Retinal pigment epithelial cell (primary cell): ENCODE data around the gene RPS16.

ENCODE experiments used
- DNase-seq: peaks from one replicate; pipeline ENCODE4 v3.0.0-alpha.2; 2010; ENCODE audit warnings: low read depth
- H3K4me3 ChIP-seq: 2 replicates; pipeline ENCODE4 v1.5.1; 2011; ENCODE audit warnings: mild to moderate bottlenecking, low read length, control low read depth, moderate library complexity
- TF ChIP-seq, protein P1 (sequence below): conservative IDR thresholded peaks from 2 replicates; pipeline ENCODE4 v1.5.1; 2011; ENCODE audit warnings: low read depth, low read length, control low read depth, inconsistent platforms

RPS16 gene

DNA sequence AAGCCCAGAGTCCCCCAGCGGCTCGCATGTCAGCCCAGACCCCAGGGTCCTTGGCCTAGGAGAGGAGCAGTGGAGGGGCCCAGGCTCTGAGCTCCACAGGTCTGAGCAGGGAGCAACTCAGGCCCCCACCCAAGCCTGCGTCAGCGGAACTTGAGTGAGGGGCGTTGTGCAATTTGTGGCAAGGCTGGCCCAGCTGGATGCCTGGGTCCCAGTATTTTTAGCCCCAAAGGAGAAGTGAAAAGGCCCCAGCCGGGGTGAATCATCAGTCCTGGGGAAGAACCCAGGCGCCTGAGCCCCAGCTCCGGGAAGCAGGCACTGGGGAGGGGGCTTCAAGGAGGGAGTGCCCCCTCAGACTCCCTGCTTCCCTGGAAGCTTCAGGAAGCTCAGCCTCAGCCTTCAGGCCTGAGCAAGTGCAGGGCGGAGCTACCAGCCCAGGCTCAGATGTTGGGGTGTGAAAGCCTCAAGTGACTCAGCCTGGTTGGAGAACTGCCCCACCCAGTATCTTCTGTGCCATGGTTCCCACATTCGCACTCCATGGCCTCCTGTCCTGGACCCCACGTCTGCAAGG lies 37.4 kb downstream of the RPS16 start:
- DNase-seq, result no peak
- no peak overlapping the region for H3K4me3 ChIP-seq
- TF ChIP-seq, protein P1, sequence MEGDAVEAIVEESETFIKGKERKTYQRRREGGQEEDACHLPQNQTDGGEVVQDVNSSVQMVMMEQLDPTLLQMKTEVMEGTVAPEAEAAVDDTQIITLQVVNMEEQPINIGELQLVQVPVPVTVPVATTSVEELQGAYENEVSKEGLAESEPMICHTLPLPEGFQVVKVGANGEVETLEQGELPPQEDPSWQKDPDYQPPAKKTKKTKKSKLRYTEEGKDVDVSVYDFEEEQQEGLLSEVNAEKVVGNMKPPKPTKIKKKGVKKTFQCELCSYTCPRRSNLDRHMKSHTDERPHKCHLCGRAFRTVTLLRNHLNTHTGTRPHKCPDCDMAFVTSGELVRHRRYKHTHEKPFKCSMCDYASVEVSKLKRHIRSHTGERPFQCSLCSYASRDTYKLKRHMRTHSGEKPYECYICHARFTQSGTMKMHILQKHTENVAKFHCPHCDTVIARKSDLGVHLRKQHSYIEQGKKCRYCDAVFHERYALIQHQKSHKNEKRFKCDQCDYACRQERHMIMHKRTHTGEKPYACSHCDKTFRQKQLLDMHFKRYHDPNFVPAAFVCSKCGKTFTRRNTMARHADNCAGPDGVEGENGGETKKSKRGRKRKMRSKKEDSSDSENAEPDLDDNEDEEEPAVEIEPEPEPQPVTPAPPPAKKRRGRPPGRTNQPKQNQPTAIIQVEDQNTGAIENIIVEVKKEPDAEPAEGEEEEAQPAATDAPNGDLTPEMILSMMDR, result no peak

DNA sequence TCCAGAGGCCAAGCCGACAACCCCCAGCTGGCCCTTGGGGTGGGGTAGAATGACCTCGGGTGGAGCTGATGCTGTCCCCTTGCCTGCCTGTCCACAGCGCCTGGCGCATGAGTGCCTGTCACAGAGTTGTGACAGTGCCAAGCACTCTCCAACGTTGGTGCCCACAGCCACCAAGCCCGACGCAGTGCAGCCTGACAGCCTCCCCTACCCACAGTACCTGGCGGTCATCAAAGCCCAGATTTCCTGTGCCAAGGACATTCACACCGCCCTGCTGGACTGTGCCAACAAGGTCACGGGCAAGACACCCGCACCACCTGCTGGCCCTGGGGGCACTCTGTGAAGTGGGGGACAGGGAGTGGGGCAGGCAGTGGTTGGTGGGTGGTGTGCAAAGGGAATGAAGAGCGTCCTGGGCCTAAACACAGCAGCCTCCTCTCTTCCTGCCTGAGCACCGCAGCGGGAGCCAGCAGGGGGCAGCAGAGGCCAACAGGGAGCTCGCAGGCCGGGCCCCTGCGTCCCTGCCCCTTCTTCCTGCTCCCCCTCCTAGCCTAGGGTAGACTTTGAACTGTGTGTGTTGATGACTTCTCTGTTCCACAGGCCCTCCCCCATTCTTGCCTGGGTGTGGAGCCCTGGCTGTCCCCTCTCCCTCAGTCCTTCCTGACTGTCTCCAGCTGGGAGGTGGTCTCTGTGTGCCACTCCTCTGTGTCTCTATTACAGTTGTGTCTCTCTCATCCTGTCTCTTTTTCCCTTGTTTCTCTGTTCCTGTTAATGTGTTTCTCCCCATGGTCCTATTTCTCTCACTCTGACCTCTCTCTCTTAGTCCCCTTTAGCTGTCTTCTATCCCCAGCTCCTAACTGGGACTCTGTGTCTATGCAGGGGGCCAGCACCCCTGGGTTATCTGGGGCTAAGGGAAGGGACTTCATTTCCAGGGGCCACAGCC lies 38.1 kb downstream of the RPS16 start:
- TF ChIP-seq, protein P1, result peak; percentile 94
- H3K4me3 ChIP-seq, result no peak overlapping the region
- DNase-seq, result no peak

GRCh38 chr19:39390751-39391437 lies 44.9 kb downstream of the RPS16 start, which contains the start of the genes MED29 and PAF1:
Gene MED29 (plus strand): TSS chr19:39391378. CDS start chr19:39391423, 45 bp downstream.
Gene PAF1 (minus strand): TSS chr19:39391106. CDS start chr19:39390864, 242 bp downstream.
- peak; percentile 98 for DNase-seq
- TF ChIP-seq, protein P1, result peak; percentile 17
- peak within 1 kb of the TSS; percentile 97 for H3K4me3 ChIP-seq

DNA sequence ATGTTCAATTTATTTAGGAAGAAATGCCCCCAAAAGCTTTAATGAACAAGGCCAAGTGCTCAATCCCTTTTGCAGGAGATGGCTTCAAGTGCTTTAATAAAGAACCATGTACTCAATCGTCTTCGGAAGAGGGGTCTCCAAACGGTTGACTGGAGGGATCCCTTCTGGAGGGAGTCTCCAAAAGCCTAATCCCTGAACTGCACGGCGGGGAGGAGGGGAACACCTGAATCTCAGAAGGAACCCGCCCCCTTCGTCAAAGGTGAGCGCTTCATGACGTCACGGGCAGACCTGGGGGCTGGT lies 45.3 kb downstream of the RPS16 start:
- TF ChIP-seq, protein P1, result no peak
- peak overlapping the region; percentile 97 for H3K4me3 ChIP-seq
- no peak for DNase-seq

DNA sequence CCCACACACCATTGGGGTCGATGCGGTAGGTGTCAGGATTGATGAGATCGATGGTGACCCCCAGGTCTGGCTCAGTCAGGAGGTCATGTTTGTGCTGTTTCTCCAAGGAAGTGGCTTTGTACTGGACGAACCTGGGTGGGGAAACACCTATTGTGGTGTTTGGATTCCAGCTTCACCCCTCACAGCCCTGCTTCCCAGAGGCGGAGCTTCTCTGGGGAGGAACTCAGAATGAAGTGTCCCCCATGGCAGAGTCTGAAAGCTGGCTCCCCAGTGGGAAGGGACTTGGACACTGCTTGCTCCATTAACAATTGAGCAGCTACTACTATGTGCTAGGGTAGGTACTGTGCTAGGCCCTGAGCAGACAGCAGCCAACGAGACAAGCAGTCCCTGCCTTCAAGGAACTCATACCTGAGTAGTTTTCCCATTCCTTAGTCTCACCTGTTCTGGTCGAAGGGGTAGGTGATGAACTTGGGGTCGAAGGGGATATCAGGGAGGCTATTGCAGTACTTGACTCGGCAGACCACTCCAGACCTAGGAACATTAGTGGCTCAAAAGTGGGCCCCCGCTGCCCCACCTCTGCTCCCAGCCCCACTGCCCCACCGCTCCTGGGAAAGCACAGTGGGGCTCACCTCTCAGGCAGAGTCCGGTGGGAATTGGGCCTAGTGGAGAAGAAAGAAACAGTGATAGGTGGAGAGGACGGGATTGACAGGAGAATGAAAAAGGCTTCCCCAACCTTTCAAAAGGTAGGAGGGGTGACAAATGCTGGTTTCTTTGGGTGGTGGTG lies 45.9 kb downstream of the RPS16 start:
- TF ChIP-seq, protein P1, result no peak
- DNase-seq, result no peak
- peak overlapping the region; percentile 97 for H3K4me3 ChIP-seq

GRCh38 chr19:39388657-39389056 lies 47.1 kb downstream of the RPS16 start:
- no peak for DNase-seq
- no peak overlapping the region for H3K4me3 ChIP-seq
- TF ChIP-seq, protein P1, result no peak
